K562 (cell line): Measurements from ENCODE around the gene PPP1R15B. TPM values are rescaled to one million over a fixed set of nuclear protein-coding genes. Genes with fewer than 3 reads are reported as not detected.

Experiments
- ATAC-seq: fragments of 200-7000 bp; cut with Tn5 transposase; 3 replicates; pipeline ENCODE4 v1.9.1; 2020; ENCODE audit warnings: moderate library complexity
- BruUV-seq: library from RNA; stranded (reverse); fragments of 400-500 nt; replicated peaks from 2 replicates; lab custom pipeline; 2021; lab: Mats Ljungman, UMichigan
- CTCF ChIA-PET: fragments of 300-600 bp; formaldehyde crosslinking; extraction: SDS; loops from one replicate; lab custom pipeline; 2021; ENCODE audit warnings: low intra/inter-chr PET ratio; lab: Yijun Ruan, JAX
- POLR2A ChIA-PET: fragments of 300-600, 350-650 bp; sonication (Branson Sonifier 250); formaldehyde crosslinking; extraction: SDS; loops from one replicate; lab custom pipeline; 2021; ENCODE audit warnings: antibody characterized with exemption, inconsistent platforms; lab: Yijun Ruan, JAX
- DNase-seq, 4 experiments: peaks; one replicate each; pipeline versions ENCODE4 v3.0.0 to v3.0.0-alpha.2; 2011 to 2018; ENCODE audit warnings: low spot score in 3 of 4, mixed read lengths in 3 of 4; ENCODE audit errors: extremely low read depth in 1 of 4
- FAIRE-seq: peaks from 2 replicates; lab custom pipeline; 2011; peaks lifted over from hg19 to GRCh38; lab: Jason Lieb, UNC
- H2AFZ ChIP-seq: 2 replicates; pipeline ENCODE4 v1.6.0; 2011; ENCODE audit warnings: low read depth, low read length, control low read depth, inconsistent platforms
- H3K27ac ChIP-seq: fragments of 200-600 bp; 3 replicates; pipeline ENCODE4 v1.8.0; 2011; ENCODE audit warnings: low read depth, mild to moderate bottlenecking, control low read depth, inconsistent platforms, low read length, moderate library complexity, mixed read lengths; ENCODE audit errors: extremely low read depth
- H3K27me3 ChIP-seq, 2 experiments: fragments of 300-600 bp in 1 of 2; 2 replicates in 1 of 2; 3 replicates in 1 of 2; pipeline versions ENCODE4 v1.6.0 to v1.8.0; 2011; ENCODE audit warnings: inconsistent platforms in 2 of 2, low read length in 2 of 2, mild to moderate bottlenecking in 1 of 2, mixed read lengths in 1 of 2, moderate library complexity in 1 of 2; ENCODE audit not compliant: control insufficient read depth in 2 of 2, insufficient read depth in 2 of 2
- H3K36me3 ChIP-seq: fragments of 300-600 bp; 3 replicates; pipeline ENCODE4 v1.8.0; 2011; ENCODE audit warnings: mild to moderate bottlenecking, low read length, inconsistent platforms; ENCODE audit not compliant: control insufficient read depth, insufficient read depth
- H3K4me1 ChIP-seq, 2 experiments: fragments of 200-600 bp in 1 of 2; replicated peaks in 1 of 2; 2 replicates in 1 of 2; 3 replicates in 1 of 2; pipeline versions ENCODE4 v1.5.1 to v1.8.0; 2011; ENCODE audit warnings: inconsistent platforms in 2 of 2, low read length in 2 of 2, mild to moderate bottlenecking in 1 of 2, mixed read lengths in 1 of 2, moderate library complexity in 1 of 2; ENCODE audit not compliant: control insufficient read depth in 2 of 2, insufficient read depth in 2 of 2
- H3K4me2 ChIP-seq: 2 replicates; pipeline ENCODE4 v1.6.1; 2011; ENCODE audit warnings: low read length, control low read depth, inconsistent platforms, mixed read lengths; ENCODE audit not compliant: insufficient read depth
- H3K4me3 ChIP-seq: fragments of 200-600 bp; sonication (generic), shearing (Covaris generic); 2 replicates; pipeline ENCODE4 v1.5.1; 2016; ENCODE audit warnings: control low read depth, inconsistent platforms
- H3K79me2 ChIP-seq: fragments of 200-600 bp; 3 replicates; pipeline ENCODE4 v1.8.0; 2011; ENCODE audit warnings: low read length, inconsistent platforms; ENCODE audit not compliant: control insufficient read depth, insufficient read depth
- H3K9ac ChIP-seq, 2 experiments: 2 replicates each; pipeline versions ENCODE4 v1.6.0 to v1.6.1; 2011; ENCODE audit warnings: low read depth in 2 of 2, low read length in 2 of 2, control low read depth in 1 of 2, inconsistent platforms in 1 of 2, mild to moderate bottlenecking in 1 of 2, mixed read lengths in 1 of 2; ENCODE audit not compliant: insufficient read depth in 1 of 2
- H3K9me1 ChIP-seq: one replicate; pipeline ENCODE4 v1.6.0; 2011; ENCODE audit warnings: inconsistent platforms, mild to moderate bottlenecking, low read length, moderate library complexity; ENCODE audit not compliant: control insufficient read depth, insufficient read depth
- H3K9me3 ChIP-seq: replicated peaks from 2 replicates; pipeline ENCODE4 v1.5.1; 2011; ENCODE audit warnings: low read depth, low read length, inconsistent platforms; ENCODE audit not compliant: control insufficient read depth, insufficient read depth
- H4K20me1 ChIP-seq: replicated peaks from 2 replicates; pipeline ENCODE4 v1.6.1; 2011; ENCODE audit warnings: low read length, inconsistent platforms, mixed read lengths; ENCODE audit not compliant: control insufficient read depth, insufficient read depth
- CREM ChIP-seq: IDR thresholded peaks from 2 replicates; pipeline ENCODE4 v1.6.1; 2014; ENCODE audit warnings: antibody characterized with exemption, low read depth
- GTF2B ChIP-seq: IDR thresholded peaks from 2 replicates; pipeline ENCODE4 v1.6.1; 2011; ENCODE audit not compliant: insufficient read length; ENCODE audit errors: extremely low read depth
- PKNOX1 ChIP-seq: fragments of 450-650 bp; IDR thresholded peaks from 2 replicates; pipeline ENCODE4 v1.6.1; 2016
- RBM34 ChIP-seq: fragments of 200-400 bp; formaldehyde crosslinking; IDR thresholded peaks from 2 replicates; pipeline ENCODE4 v1.6.1; 2018; ENCODE audit warnings: low read length, borderline replicate concordance; ENCODE audit not compliant: insufficient read depth
- SPI1 ChIP-seq: IDR thresholded peaks from 2 replicates; pipeline ENCODE4 v1.6.1; 2011; ENCODE audit warnings: low read depth, low read length, control low read depth, borderline replicate concordance
- TRIM24 ChIP-seq, 2 experiments: fragments of 450-650 bp; IDR thresholded peaks; 2 replicates each; pipeline ENCODE4 v1.6.1; 2016
- VEZF1 ChIP-seq: fragments of 200-800 bp; sonication (Bioruptor generic); IDR thresholded peaks from 2 replicates; pipeline ENCODE4 v1.6.1; 2017; ENCODE audit warnings: missing genetic modification characterization, missing compliant biosample characterization
- WGBS: fragments of 100-300 bp; shearing (Covaris generic); methylation state at CpG from one replicate; pipeline ENCODE4 v1.1.6; 2016; ENCODE audit warnings: low coverage, mixed read lengths; ENCODE audit not compliant: insufficient coverage; ENCODE audit errors: missing lambda C conversion rate; 5-methylcytosine and 5-hydroxymethylcytosine counted together
- in situ Hi-C: fragments of 300-500 bp; cut with MboI; formaldehyde crosslinking; loops from 4 replicates; pipeline ENCODE4 v1.15.0; 2018; ENCODE audit warnings: inconsistent platforms, mixed read lengths
- intact Hi-C: fragments of 100-400 bp; cut with micrococcal nuclease; formaldehyde crosslinking; loops from 2 replicates; pipeline ENCODE4 v1.14.2; 2022
- polyA plus RNA-seq, 8 experiments: library from polyadenylated mRNA; depleted of rRNA in 4 of 8; stranded (reverse) in 5 of 8; unstranded in 3 of 8; fragments of >200 nt; fragmentation: Nextera tagmentation in 2 of 8; fragmentation: Illumina TruSeq in 1 of 8; extraction: Ambion mirVana in 2 of 8; extraction: Trizol in 1 of 8; gene quantifications; 2 replicates each; pipeline versions ENCODE4 v1.2.1 to v1.2.3, GENCODE V29; 2011 to 2014; ENCODE audit warnings: inconsistent platforms in 1 of 8, missing spikeins in 1 of 8
- total RNA-seq, 7 experiments: library from RNA; depleted of rRNA in 6 of 7; stranded (reverse); fragments of >200 nt in 6 of 7; fragmentation: Illumina TruSeq in 2 of 7; extraction: Trizol in 2 of 7; gene quantifications; 2 replicates each; pipeline versions ENCODE4 v1.2.1 to v1.2.3, GENCODE V29; 2011 to 2021; ENCODE audit warnings: low replicate concordance in 1 of 7

The PPP1R15B gene
- total and polyA plus RNA-seq, 9 of the 15 experiments (the other 6 are each of a cell fraction or from before 2014, with no cell fraction given): 17.0 to 48.1 (median 30.8) TPM

GRCh38 chr1:204370176-204370575 lies 41.4 kb downstream of the PPP1R15B start:
- intact Hi-C loops: no loop called here
- in situ Hi-C loops: no loop called here
- Histone ChIP-seq H2AFZ (no peak overlapping the region), H3K9ac (no peak overlapping the region), H3K4me1 (no peaks in the 10 kb centered on the region), H3K4me2 (no peak overlapping the region), H3K9me3 (no peaks in the 10 kb centered on the region), H3K9me1 (no peaks in the 10 kb centered on the region), H3K4me3 (no peak overlapping the region), H4K20me1 (peaks cover 3% of the 10 kb centered on the region; the same call in 1 of the 2 replicates), H3K79me2 (no peaks in the 10 kb centered on the region), H3K27me3 (peaks cover 30 to 79% of the 10 kb centered on the region in 2 experiments), H3K36me3 (no peaks in the 10 kb centered on the region), H3K27ac (no peak overlapping the region)
- 2% methylated on average over 10 of the region's 10 CpGs for WGBS
- POLR2A ChIA-PET: interaction anchor here (0.6 to 1.6 kb wide), 4 partner anchors 9 to 106 kb away, joined by 3 read pairs; no protein-coding TSS in a partner anchor
- 0 out of 2 replicates have a peak, but pooled peaks have one; percentile 9 for TF ChIP-seq SPI1
- TF ChIP-seq GTF2B: no peak
- no peak for TF ChIP-seq RBM34
- peak; percentile 28; the same call in 1 of the 2 replicates for TF ChIP-seq VEZF1 (CRISPR knock-in tag)
- TF ChIP-seq CREM: 0 out of 2 replicates have a peak, but pooled peaks have one; percentile 11
- TF ChIP-seq TRIM24 (IDR thresholded peaks at IDR 0.05): 0 out of 4 replicates have a peak, but pooled peaks of 1 of the 2 experiments have one; percentile 23
- peak; percentile 27; the same call in 1 of the 2 replicates for TF ChIP-seq PKNOX1
- no TSS peak for BruUV-seq
- CTCF ChIA-PET: interaction anchor here (0.6 to 1.1 kb wide), 2 partner anchors 133 to 428 kb away, joined by 3 to 6 read pairs; no protein-coding TSS in a partner anchor
- FAIRE-seq (no peak), ATAC-seq (peak; percentile 48), DNase-seq (peak in 1 of 4 experiments; percentile 38)
